Gastrocnemius medialis (tissue), 4 donors: ENCODE measurements around the gene MAOB.

Source experiments
- CTCF ChIP-seq, 5 experiments: fragments of 450-650 bp in 3 of 5; fragments of 200-600 bp in 2 of 5; sonication (generic) in 2 of 5; IDR thresholded peaks in 4 of 5; conservative IDR thresholded peaks in 1 of 5; 1 replicate in 4 of 5; 2 replicates in 1 of 5; pipeline ENCODE4 v1.5.1; 2016 to 2019; ENCODE audit warnings: antibody characterized with exemption in 5 of 5, mild to moderate bottlenecking in 3 of 5, moderate library complexity in 3 of 5
- POLR2A ChIP-seq, 2 donors: fragments of 450-650 bp; IDR thresholded peaks; one replicate each; pipeline ENCODE4 v1.6.1; 2017; ENCODE audit warnings: antibody characterized with exemption in 2 of 2, mild to moderate bottlenecking in 2 of 2, moderate library complexity in 2 of 2

DNA sequence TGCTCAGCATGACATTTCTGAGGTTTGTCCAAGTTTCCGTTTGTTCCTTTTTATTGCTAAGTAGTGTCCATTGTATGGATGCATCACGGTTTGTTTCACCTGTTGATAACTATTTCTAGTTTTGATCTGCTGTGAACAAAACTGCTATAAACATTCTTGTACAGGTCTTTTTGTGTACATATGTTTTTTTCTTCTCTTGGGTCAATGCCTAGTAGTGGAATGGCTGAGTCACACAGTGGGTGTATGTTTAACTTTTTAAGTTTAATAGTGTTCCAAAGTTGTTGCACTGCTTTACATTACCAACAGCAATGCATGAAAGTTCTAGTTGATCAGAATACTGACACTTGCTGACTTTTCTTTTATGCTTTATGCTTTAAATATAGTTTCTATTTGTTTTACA lies 76.7 kb downstream of the MAOB start:
- TF ChIP-seq CTCF (IDR thresholded peaks at IDR 0.05 in 4 of 5, conservative IDR thresholded peaks at IDR 0.05 in 1 of 5), result no peak
- no peak for TF ChIP-seq POLR2A (IDR thresholded peaks at IDR 0.05)
